Body of pancreas (tissue), 4 donors: ENCODE results near the gene UHMK1. TPM values are rescaled to one million over a fixed set of nuclear protein-coding genes. Genes with fewer than 3 reads are reported as not detected.

ENCODE experiments used
- ATAC-seq: fragments of 150-250 bp; one replicate; pipeline ENCODE4 v1.9.1; 2016
- DNase-seq, 4 donors: peaks; one replicate each; pipeline ENCODE4 v3.0.0-alpha.2; 2019
- H3K27ac ChIP-seq, 4 donors: fragments of 200-600 bp; sonication (generic); 1 replicate in 3 of 4; 2 replicates in 1 of 4; pipeline versions ENCODE4 v1.5.1 to v1.6.1; 2016 to 2019; ENCODE audit warnings: mild to moderate bottlenecking in 1 of 4, mixed read lengths in 1 of 4, moderate library complexity in 1 of 4
- H3K27me3 ChIP-seq, 2 donors: fragments of 200-600 bp; sonication (generic); one replicate each; pipeline ENCODE4 v1.6.0; 2016; ENCODE audit warnings: mild to moderate bottlenecking in 1 of 2
- H3K36me3 ChIP-seq, 2 donors: fragments of 200-600 bp; sonication (generic); replicated peaks in 1 of 2; 2 replicates each; pipeline ENCODE4 v1.5.1; 2016; ENCODE audit warnings: low read depth in 2 of 2; ENCODE audit not compliant: insufficient read depth in 1 of 2
- H3K4me1 ChIP-seq: fragments of 200-600 bp; sonication (generic); one replicate; pipeline ENCODE4 v1.6.0; 2016
- H3K4me3 ChIP-seq, 2 donors: fragments of 200-600 bp; sonication (generic); 1 replicate in 1 of 2; 2 replicates in 1 of 2; pipeline ENCODE4 v1.5.1; 2016 to 2019
- H3K9me3 ChIP-seq, 3 donors: fragments of 200-600 bp; sonication (generic); 1 replicate in 2 of 3; 2 replicates in 1 of 3; pipeline ENCODE4 v1.5.1; 2016
- CTCF ChIP-seq, 7 experiments: fragments of 450-650 bp in 4 of 7; fragments of 200-600 bp in 3 of 7; sonication (generic) in 3 of 7; IDR thresholded peaks; one replicate each; pipeline ENCODE4 v1.5.1; 2016 to 2019; ENCODE audit warnings: antibody characterized with exemption in 7 of 7
- POLR2A ChIP-seq, 3 donors: fragments of 450-650 bp; IDR thresholded peaks; one replicate each; pipeline ENCODE4 v1.6.1; 2016; ENCODE audit warnings: antibody characterized with exemption in 3 of 3, mild to moderate bottlenecking in 2 of 3
- WGBS, 2 donors: methylation state at CpG; one replicate each; pipeline ENCODE4 v1.1.5; 2017; 5-methylcytosine and 5-hydroxymethylcytosine counted together
- intact Hi-C: fragments of 100-400 bp; cut with DNase I; formaldehyde crosslinking; loops from one replicate; pipeline ENCODE4 v1.15.1; 2023
- total RNA-seq, 2 donors: library from RNA; depleted of rRNA; stranded (reverse); fragments of >200 nt; gene quantifications; one replicate each; pipeline ENCODE4 v1.1.0, GENCODE V29; 2016

UHMK1 gene
- total RNA-seq, 2 donors from 2014 or later, result 23.1 to 27.7 TPM

- DNase-seq, result peak in 2 of 4 donors; percentile 32 to 55
- H3K27me3 ChIP-seq, result no peaks in the 10 kb centered on the region
- WGBS, 2 donors, result 47 to 62% methylated on average over 3 of the region's 3 CpGs
- intact Hi-C loops, result no loop called here
- no peak for ATAC-seq
- no peaks in the 10 kb centered on the region for H3K9me3 ChIP-seq
- TF ChIP-seq POLR2A (IDR thresholded peaks at IDR 0.05) (no peak), CTCF (IDR thresholded peaks at IDR 0.05) (no peak)
- H3K4me1 ChIP-seq, result peaks cover 13% of the 10 kb centered on the region
- no peak overlapping the region for H3K27ac ChIP-seq
- no peak overlapping the region for H3K4me3 ChIP-seq
- H3K36me3 ChIP-seq, result no peaks in the 10 kb centered on the region
These were observed 59.9 kb downstream of the UHMK1 start for GRCh38 chr1:162557536-162557935.

DNA sequence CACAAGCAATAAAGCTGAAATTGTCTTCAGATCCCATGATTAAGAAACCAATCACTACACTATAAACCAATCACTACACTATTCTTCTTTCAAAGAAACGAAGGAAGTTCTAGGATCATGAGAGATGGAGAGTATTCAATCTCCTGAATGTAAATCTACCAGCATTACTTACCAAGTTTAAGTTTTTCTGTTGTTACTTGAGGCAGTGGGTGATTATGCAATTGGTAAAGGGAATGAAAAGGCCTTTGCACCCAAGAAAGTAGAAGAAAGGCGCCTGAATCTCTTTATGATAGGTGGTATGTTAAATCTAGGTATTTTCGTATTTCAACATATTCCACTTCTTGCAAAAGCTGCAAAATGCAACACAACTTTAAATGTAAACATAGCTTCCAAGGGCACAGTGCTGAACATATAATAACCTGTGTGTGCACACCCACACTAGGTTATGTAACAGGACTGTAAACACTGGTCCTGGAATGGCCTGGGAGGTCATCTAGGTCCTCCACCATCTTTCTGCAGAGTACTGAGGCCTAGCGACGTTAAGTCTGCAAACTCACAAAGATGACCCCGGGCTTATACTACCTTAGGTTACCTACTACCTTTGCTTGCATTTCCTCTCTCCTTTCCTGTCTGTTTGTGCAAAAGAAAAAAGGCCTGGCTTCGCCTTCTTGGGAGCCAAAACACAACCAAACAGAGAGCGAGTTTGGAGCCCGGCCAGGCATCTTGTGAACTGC is 62.9 kb downstream of the UHMK1 start:
- TF ChIP-seq CTCF (IDR thresholded peaks at IDR 0.05) (no peak), POLR2A (IDR thresholded peaks at IDR 0.05) (no peak)
- no peaks in the 10 kb centered on the region for H3K27me3 ChIP-seq
- peaks cover 34% of the 10 kb centered on the region for H3K4me1 ChIP-seq
- 24 to 25% methylated on average over 9 of the region's 9 CpGs for WGBS, 2 donors
- H3K36me3 ChIP-seq, result no peaks in the 10 kb centered on the region
- intact Hi-C loops, result no loop called here
- peak overlapping the region; percentile 91 to 99 (median 98) for H3K27ac ChIP-seq
- H3K9me3 ChIP-seq, result no peaks in the 10 kb centered on the region
- peak; percentile 8 for ATAC-seq
- peak overlapping the region in 1 of 2 donors; percentile 91 for H3K4me3 ChIP-seq
- peak in 1 of 4 donors; percentile 95 for DNase-seq

DNA sequence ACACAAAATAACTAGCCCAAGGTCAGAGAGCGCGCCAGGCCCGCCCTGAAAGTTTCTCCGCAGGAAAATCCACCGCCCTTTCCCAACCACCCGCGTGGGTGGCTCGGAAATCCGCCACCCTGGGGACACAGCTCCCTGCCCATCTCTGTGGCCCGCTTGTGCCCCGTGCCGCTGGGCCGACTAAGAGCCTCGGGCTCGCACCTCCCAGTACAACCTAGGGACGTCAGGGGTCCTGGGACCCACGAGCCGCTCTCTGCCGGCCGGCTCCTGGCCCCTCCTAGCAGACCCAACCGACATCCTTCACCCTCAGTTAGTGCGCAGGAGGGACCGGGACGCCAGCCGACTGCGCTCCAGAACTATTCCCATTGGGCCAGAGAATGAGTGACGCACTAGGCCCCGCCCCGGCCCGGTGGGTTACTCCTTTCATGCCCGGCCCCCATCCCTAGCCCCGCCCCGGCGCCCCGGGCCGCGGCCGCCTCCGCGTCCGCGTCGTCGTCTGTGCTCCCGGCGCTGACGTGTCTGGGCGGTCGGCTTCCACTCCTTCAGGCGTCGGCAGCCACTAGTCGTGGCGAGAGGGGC is 63.5 kb downstream of the UHMK1 start:
- Histone ChIP-seq H3K27me3 (no peaks in the 10 kb centered on the region), H3K36me3 (no peaks in the 10 kb centered on the region), H3K4me3 (peak overlapping the region; percentile 89 to 91), H3K27ac (peak overlapping the region; percentile 91 to 99 (median 98)), H3K4me1 (peaks cover 34% of the 10 kb centered on the region), H3K9me3 (no peaks in the 10 kb centered on the region)
- intact Hi-C loops, result no loop called here
- peak; percentile 99 for DNase-seq
- 0 to 1% methylated on average over 18 to 52 of the region's 53 CpGs for WGBS, 2 donors
- TF ChIP-seq POLR2A (IDR thresholded peaks at IDR 0.05) (peak in 2 of 3 donors; percentile 80 to 88), CTCF (IDR thresholded peaks at IDR 0.05) (peak in 1 of 7 experiments; percentile 2)
- peak; percentile 93 for ATAC-seq

- TF ChIP-seq POLR2A (IDR thresholded peaks at IDR 0.05) (peak; percentile 98 to 99 (median 99)), CTCF (IDR thresholded peaks at IDR 0.05) (no peak)
- Histone ChIP-seq H3K9me3 (no peaks in the 10 kb centered on the region), H3K4me3 (peak within 1 kb of the TSS; percentile 89 to 91), H3K4me1 (peaks cover 37% of the 10 kb centered on the region), H3K27me3 (no peaks in the 10 kb centered on the region), H3K36me3 (no peaks in the 10 kb centered on the region), H3K27ac (peak within 1 kb of the TSS; percentile 91 to 99 (median 98))
- intact Hi-C loops, result no loop called here
- ATAC-seq, result peak; percentile 26
- WGBS, 2 donors, result 1% methylated on average over 13 to 53 of the region's 69 CpGs
- peak in 2 of 4 donors; percentile 17 to 26 for DNase-seq
These were observed 64.2 kb downstream of the UHMK1 start, which contains the start of gene UAP1 for GRCh38 chr1:162561616-162562469. TSS of gene UAP1 (plus strand) at chr1:162561722. CDS start at chr1:162566069, 4,347 bp downstream.
